BJ (cell line): ENCODE measurements around the gene PCA3. TPM values are rescaled to one million over a fixed set of nuclear protein-coding genes. Genes with fewer than 3 reads are reported as not detected.

Experiments used
- CTCF ChIA-PET: fragments of 350-600 bp; formaldehyde crosslinking; extraction: SDS; loops from one replicate; lab custom pipeline; 2021; ENCODE audit warnings: antibody characterized with exemption, inconsistent platforms; lab: Yijun Ruan, JAX
- POLR2A ChIA-PET: fragments of 300-600 bp; sonication (Branson Sonifier 250); formaldehyde crosslinking; extraction: SDS; loops from one replicate; lab custom pipeline; 2021; ENCODE audit warnings: antibody characterized with exemption; lab: Charles Lee
- DNase-seq: peaks from one replicate; pipeline ENCODE4 v3.0.0-alpha.2; 2011; ENCODE audit warnings: low read depth
- H3K27me3 ChIP-seq: 2 replicates; pipeline ENCODE4 v1.6.0; 2011; ENCODE audit warnings: low read length; ENCODE audit not compliant: control insufficient read depth, insufficient read depth
- H3K36me3 ChIP-seq: 2 replicates; pipeline ENCODE4 v1.5.1; 2011; ENCODE audit warnings: low read length; ENCODE audit not compliant: control insufficient read depth, insufficient read depth
- H3K4me3 ChIP-seq: 2 replicates; pipeline ENCODE4 v1.5.1; 2011; ENCODE audit warnings: low read depth, mild to moderate bottlenecking, control low read depth, low read length
- polyA plus RNA-seq: library from polyadenylated mRNA; depleted of rRNA; stranded (reverse); fragments of >200 nt; gene quantifications from 2 replicates; pipeline ENCODE4 v1.2.3, GENCODE V29; 2011
- TF ChIP-seq, protein P1 (sequence below): IDR thresholded peaks from 2 replicates; pipeline ENCODE4 v1.5.1; 2011; ENCODE audit warnings: low read depth, mild to moderate bottlenecking, control low read depth, inconsistent platforms, low read length, moderate library complexity; ENCODE audit not compliant: insufficient read depth

The PCA3 gene
- polyA plus RNA-seq, 1 experiment = not detected

DNA sequence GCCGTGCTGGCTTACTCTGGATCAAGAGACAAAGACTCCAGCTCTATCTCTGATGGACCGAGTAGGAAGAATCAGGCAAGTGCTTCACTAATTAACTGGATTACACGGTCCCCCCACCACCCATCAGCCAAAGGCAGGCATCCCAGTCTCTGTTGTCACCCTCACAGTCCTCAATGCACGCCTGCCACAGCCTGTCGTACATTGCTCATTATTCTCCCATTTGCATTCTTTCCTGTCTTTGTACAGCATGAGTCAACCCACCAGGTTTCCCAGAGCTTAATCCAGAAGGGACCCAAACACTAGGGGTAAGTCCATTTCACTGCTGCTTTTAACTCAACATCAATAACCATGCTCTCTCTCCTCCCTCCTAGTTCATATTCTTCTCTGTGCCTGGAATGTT lies 44.4 kb downstream of the PCA3 start:
- no peak for DNase-seq
- ChIA-PET POLR2A (no interaction called here), CTCF (interaction anchor here (0.9 to 9.9 kb wide), 6 partner anchors 23 to 343 kb away, joined by 3 to 159 read pairs (median 18); no protein-coding TSS in a partner anchor)

DNA sequence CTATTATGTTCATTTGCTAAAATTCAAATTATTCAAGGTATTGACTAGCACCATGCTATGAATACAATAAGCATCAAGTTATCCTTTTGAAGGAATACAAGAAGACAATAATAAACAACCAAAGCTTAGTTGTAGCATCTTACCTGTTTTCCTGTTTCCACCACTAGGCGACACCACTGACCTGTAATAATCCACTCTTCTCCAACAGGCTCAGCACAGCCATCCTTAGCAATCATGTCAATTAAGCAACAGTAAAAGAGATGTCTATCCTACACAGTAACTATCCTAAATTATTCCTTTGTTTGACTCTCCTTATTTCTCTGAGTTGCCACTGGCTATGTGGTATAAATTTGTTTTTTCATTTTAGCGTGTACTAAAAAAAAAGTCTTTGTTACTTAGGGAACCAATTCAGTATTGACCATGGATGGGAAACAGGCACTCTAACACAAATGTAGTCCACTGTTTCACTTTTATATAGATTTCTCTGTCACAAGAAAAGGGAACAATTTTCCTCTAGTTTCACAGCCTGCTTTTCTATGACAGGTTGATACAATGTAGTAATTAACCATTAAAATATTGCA lies 46.2 kb downstream of the PCA3 start:
- Histone ChIP-seq H3K36me3 (no peaks in the 10 kb centered on the region), H3K4me3 (no peak overlapping the region), H3K27me3 (no peaks in the 10 kb centered on the region)
- ChIA-PET CTCF (interaction anchor here (0.6 to 9.9 kb wide), 25 partner anchors 8 to 353 kb away, joined by 3 to 159 read pairs (median 4); no protein-coding TSS in a partner anchor), POLR2A (no interaction called here)
- no peak for DNase-seq
- TF ChIP-seq, protein P1, sequence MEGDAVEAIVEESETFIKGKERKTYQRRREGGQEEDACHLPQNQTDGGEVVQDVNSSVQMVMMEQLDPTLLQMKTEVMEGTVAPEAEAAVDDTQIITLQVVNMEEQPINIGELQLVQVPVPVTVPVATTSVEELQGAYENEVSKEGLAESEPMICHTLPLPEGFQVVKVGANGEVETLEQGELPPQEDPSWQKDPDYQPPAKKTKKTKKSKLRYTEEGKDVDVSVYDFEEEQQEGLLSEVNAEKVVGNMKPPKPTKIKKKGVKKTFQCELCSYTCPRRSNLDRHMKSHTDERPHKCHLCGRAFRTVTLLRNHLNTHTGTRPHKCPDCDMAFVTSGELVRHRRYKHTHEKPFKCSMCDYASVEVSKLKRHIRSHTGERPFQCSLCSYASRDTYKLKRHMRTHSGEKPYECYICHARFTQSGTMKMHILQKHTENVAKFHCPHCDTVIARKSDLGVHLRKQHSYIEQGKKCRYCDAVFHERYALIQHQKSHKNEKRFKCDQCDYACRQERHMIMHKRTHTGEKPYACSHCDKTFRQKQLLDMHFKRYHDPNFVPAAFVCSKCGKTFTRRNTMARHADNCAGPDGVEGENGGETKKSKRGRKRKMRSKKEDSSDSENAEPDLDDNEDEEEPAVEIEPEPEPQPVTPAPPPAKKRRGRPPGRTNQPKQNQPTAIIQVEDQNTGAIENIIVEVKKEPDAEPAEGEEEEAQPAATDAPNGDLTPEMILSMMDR = peak; percentile 83

More for the DNA sequence above, 44.4 kb downstream of the PCA3 start:
- no peak overlapping the region for H3K4me3 ChIP-seq
- H3K36me3 ChIP-seq = no peaks in the 10 kb centered on the region
- TF ChIP-seq, protein P1 = no peak
- no peaks in the 10 kb centered on the region for H3K27me3 ChIP-seq

DNA sequence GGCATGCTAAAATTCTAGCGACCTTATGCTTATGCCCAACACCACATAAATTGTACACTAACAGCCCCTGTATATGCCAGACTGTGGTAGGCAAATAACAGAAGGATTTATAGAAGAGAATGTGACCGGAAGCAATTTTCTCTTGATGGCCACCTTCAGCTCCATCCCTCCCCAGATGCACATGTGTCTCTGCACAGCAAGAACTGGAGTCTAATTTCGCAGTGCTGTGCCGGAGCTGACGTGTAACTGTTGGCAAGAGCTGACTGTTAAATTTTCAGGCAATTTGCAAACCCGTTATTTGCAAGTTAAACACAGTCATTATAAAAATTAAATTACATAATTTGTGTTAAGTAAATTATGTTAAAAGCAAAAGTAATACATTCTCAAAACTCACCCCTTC lies 48.4 kb downstream of the PCA3 start:
- ChIA-PET CTCF (interaction anchor here (0.7 to 9.9 kb wide), 6 partner anchors 154 to 340 kb away, joined by 3 to 159 read pairs (median 4); no protein-coding TSS in a partner anchor), POLR2A (no interaction called here)
- TF ChIP-seq, protein P1 = no peak
- Histone ChIP-seq H3K27me3 (no peaks in the 10 kb centered on the region), H3K36me3 (no peaks in the 10 kb centered on the region), H3K4me3 (no peak overlapping the region)
- no peak for DNase-seq

DNA sequence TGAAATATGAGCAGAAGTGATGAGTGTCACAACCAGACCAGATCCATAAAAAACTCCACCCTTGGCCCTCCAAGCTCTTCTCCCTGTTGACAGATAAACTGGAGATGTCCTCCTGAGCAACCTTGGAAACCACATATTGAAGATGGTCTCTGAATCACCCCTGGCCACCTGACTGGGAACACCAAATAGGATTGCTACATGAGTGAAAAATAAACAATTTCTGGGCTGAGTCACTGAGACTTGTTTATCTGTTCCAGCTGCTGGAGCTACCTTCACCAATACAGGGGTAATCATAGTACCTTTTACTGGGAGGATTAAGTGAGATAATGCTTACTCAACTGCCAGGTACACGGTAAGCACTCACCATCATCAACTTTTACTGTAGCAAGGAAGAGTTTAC lies 53.3 kb downstream of the PCA3 start:
- no peaks in the 10 kb centered on the region for H3K27me3 ChIP-seq
- H3K36me3 ChIP-seq = no peaks in the 10 kb centered on the region
- peak; percentile 43 for DNase-seq
- ChIA-PET POLR2A (no interaction called here), CTCF (interaction anchor here (0.8 to 1.4 kb wide), 3 partner anchors 7 to 169 kb away, joined by 3 to 4 read pairs (median 4); no protein-coding TSS in a partner anchor)
- TF ChIP-seq, protein P1 = no peak
- H3K4me3 ChIP-seq = no peak overlapping the region

DNA sequence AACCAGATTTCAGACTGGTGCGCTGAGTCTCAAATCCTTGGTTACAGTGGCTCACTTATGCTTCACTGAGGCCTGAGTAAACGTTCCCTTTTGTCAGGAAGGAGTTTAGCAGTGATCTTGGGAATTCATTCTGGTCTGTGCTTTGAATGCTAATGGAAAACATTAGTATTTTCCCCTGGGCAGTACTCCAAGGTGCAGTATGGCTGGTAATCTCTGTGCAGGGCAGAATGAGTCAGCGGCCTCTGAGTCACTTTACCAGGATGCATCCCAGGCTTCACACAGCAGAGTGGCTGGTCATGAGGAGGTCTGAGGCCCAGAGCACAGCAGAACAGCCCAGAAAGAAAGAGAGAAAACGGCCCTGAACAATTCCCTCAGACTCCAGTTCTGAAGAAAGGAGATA lies 54.0 kb downstream of the PCA3 start:
- DNase-seq = peak; percentile 86
- ChIA-PET POLR2A (no interaction called here), CTCF (interaction anchor here (1.0 to 1.1 kb wide), 2 partner anchors 8 to 169 kb away, joined by 4 read pairs; no protein-coding TSS in a partner anchor)
- no peaks in the 10 kb centered on the region for H3K27me3 ChIP-seq
- TF ChIP-seq, protein P1 = no peak
- H3K4me3 ChIP-seq = no peak overlapping the region
- no peaks in the 10 kb centered on the region for H3K36me3 ChIP-seq
